ENCODE results near the gene UNC45A.
A peak's percentile ranks its signal among the peaks of the same experiment; 100 is the strongest.

Gene UNC45A

DNA sequence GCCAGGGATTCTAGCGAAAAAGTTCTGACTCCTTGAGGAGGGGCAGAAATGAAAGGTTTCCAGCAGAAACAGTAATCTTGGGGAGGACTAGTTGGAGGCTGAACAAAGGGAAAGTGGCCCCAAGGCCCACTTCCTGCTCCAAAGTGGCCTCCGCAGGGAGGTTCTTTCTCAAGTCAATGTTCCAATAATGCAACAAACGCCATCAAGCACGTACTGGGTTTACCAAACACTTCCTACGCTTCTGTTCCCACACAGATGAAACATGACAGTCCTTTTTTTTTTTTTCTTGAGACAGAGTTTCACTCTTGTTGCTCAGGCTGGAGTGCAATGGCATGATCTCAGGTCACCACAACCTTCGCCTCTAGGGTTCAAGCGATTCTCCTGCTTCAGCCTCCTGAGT is 10.0 kb downstream of the UNC45A start:
- DNase-seq: no peak

GRCh38 chr15:90946538-90946937 is 11.5 kb downstream of the UNC45A start:
- DNase-seq: no peak

DNA sequence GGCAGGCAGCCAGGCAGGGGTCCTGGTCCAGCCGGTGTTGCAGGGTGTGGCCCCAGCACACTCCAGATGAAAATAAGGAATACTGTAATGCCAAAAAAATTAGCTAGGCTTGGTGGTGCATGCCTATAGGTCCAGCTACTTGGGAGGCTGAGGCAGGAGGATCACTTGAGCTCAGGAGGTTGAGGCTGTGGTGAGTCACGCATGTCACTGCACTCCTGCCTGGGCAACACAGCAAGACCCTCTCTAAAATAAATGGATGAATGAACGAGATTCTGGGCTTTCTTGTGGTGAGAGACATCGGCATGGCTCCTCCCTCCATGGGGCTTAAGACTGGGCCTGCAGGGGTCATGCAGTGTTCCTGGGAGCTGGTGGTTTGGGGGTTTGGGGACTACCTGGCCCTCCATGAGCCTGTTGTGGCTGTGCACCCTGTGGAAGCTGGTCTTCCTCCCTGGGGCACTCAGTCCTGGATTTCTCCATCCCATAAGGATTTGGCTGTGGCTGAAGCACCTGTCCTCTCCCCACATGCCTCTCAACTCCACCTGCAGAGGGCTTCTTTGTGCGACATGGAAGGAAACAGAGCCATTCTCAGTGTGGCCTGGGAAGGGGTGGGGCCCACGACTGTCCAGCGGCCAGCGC is 12.0 kb downstream of the UNC45A start:
- no peak for DNase-seq

DNA sequence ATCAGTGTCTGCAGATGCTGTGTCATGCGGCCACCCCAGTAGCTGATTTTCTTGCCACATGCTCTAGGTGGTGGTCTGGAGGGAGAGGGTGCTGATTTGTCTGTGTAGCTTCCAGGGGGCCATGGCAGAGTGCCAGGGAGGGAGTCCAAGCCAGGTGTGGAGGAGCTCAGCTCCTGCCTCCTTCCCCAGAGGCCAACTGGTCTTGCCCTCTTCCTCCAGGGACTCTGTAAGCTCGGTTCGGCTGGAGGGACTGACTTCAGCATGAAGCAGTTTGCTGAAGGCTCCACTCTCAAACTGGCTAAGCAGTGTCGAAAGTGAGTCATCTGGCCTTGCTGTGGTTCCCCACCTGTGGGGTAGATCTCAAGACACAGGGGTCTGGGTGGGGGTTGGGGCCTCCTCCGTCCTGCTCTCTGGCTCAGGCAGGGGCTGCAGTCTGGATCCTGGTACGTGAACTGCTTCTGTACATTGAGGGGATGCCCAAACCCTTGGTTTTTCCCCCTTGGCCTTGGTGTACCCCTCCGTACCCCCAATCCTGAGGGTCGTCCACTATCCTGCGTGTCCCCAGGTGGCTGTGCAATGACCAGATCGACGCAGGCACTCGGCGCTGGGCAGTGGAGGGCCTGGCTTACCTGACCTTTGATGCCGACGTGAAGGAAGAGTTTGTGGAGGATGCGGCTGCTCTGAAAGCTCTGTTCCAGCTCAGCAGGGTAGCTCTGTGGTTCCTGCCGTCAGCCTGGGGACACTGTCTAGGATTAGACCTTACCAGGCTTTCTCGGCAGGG is 12.7 kb downstream of the UNC45A start:
- DNase-seq: no peak

DNA sequence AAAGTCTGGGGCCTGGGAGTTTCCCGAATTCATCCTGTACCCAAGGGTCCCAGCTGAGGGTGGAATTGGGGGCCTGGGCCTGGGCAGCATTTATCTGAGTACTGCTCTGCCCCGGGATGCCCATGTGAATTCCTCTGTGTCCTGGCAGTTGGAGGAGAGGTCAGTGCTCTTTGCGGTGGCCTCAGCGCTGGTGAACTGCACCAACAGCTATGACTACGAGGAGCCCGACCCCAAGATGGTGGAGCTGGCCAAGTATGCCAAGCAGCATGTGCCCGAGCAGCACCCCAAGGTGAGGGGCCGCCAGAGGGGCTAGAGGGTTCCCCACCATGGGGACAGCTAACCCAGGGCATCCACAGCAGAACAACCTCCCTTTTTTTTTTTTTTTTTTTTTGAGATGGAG is 13.4 kb downstream of the UNC45A start:
- DNase-seq: no peak

DNA sequence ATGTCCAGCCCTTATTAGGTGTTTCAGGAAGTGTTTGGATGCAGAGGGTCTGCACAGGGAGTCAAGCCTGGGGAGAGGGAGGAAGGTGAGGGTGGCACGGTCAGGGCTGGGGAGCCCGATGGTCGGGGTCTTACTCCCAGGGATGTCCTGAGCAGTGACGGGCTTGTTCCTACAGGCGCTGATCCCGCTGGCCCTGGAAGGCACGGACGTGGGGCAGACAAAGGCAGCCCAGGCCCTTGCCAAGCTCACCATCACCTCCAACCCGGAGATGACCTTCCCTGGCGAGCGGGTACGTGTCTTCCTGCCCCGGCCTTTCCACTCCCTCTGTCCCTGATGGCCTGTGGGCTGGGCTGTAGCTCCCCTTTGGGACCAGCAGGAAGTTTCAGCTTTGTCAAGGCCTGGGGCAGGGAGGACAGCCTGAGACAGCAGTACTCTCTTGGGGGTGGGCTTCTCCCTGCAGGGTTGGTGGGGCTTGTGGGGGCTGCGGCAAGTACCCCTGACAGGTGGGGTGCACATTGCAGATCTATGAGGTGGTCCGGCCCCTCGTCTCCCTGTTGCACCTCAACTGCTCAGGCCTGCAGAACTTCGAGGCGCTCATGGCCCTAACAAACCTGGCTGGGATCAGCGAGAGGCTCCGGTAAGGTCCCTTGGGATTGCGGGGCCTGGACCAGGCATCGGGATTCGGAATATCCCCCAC is 15.0 kb downstream of the UNC45A start:
- no peak for DNase-seq

- no peak for DNase-seq
Measured at GRCh38 chr15:90950676-90951075, 15.6 kb downstream of the UNC45A start.

DNA sequence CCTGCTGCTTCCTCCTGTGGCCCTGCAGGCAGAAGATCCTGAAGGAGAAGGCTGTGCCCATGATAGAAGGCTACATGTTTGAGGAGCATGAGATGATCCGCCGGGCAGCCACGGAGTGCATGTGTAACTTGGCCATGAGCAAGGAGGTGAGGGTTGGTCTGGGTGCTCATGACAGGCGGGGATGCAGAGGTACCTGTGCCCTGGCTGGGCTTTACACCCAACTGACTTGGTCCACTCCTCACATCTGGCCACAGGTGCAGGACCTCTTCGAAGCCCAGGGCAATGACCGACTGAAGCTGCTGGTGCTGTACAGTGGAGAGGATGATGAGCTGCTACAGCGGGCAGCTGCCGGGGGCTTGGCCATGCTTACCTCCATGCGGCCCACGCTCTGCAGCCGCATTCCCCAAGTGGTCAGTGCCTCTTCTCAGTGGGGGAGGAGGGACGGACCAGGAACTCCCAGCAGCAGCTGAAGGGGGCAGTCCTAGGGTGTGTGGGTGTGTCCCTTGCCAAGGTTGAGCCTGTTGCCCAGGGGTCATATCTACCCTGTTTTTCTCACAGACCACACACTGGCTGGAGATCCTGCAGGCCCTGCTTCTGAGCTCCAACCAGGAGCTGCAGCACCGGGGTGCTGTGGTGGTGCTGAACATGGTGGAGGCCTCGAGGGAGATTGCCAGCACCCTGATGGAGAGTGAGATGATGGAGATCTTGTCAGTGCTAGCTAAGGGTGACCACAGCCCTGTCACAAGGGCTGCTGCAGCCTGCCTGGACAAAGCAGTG is 18.0 kb downstream of the UNC45A start:
- no peak for DNase-seq

- DNase-seq: no peak
Measured at GRCh38 chr15:90953947-90954711, 19.0 kb downstream of the UNC45A start.

GRCh38 chr15:90954712-90955623 is 19.9 kb downstream of the UNC45A start, which contains the start of gene RCCD1:
Gene RCCD1, plus strand, starts transcription at chr15:90954884. Its CDS starts 1,851 bp downstream, at chr15:90956735.
- DNase-seq: no peak

DNA sequence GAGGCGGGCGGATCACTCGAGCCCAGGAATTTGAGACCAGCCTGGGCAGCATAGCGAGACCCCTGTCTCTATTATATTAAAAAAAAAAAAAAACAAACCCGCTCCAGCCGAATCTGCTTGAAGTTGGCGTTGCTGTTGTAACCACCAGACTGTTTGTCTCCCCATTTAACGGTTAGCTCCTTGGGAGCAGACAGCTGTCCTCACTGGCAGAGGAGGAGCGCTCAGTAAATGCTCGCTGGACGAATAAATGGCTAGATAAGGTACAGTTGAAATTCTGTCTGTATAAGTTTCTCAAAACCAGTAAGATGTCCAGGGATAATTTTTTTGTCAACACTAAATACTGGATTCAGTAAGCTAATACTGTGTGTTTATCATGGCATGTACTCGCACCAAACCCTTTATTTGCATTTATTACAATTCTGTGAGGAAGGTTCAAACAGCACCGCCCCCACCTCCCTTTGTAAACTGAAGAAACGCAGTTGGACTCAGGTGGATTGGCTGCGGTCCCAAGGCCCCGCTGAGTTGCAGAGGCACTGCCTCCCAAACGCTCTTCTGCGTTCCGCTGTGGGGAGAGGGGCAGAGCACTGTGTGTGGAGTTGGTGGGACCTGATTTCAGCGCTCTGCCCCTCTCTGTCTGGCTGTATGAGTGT is 20.7 kb downstream of the UNC45A start:
- peak; percentile 87 to 94 for DNase-seq

GRCh38 chr15:90956274-90957030 is 21.4 kb downstream of the UNC45A start:
- peak; percentile 53 to 93 for DNase-seq

DNA sequence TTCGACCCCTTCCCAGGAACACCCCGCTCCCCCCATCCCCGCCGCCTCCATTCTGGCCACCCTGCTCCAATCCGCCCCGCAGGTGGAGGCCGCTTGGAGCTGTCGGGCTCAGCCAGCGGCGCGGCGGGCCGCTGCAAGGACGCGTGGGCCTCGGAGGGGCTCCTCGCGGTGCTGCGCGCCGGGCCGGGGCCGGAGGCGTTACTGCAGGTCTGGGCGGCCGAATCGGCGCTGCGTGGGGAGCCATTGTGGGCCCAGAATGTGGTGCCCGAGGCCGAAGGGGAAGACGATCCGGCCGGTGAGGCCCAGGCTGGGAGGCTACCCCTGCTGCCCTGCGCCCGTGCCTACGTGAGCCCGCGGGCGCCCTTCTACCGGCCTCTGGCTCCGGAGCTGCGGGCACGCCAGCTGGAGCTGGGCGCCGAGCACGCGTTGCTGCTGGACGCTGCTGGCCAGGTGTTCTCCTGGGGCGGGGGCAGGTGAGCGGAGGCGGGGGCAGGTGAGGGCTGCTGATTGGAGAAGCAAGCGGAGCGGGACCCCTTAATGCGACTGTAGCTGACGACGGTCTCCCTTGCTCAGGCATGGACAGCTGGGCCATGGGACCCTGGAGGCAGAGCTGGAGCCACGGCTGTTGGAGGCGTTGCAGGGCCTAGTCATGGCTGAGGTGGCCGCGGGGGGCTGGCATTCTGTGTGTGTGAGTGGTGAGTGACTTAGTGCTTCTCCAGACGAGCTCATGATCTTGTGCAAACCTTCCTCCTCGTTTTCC is 22.1 kb downstream of the UNC45A start:
- DNase-seq: peak; percentile 29 to 77

- peak; percentile 59 to 70 for DNase-seq
Measured at GRCh38 chr15:90957791-90958190, 22.7 kb downstream of the UNC45A start.

DNA sequence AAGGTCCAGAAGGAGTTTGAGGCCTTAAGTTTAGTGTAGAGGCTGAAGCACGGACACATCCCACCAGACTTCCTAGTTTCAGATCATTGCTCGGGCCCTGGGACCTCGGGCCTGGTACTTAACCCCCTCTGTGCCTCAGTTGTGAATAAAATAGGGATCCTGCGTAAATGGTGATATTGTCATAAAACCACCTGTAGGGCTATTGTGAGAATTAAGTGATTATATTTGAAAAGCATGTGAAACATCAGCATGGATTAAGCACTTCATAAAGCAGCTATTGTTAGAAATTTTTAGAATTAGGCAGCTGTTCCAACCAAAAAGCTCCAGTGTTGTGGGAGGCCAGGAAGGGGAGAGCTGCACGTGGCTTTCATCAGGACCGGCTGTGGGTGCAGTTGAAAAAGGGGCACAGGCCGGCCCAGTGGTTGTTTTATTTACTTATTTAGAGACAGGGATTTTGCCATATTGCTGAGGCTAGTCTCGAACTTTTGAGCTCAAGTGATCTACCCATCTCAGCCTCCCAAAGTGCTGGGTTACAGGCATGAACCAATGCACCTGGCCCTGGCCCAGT is 24.0 kb downstream of the UNC45A start:
- DNase-seq: no peak

DNA sequence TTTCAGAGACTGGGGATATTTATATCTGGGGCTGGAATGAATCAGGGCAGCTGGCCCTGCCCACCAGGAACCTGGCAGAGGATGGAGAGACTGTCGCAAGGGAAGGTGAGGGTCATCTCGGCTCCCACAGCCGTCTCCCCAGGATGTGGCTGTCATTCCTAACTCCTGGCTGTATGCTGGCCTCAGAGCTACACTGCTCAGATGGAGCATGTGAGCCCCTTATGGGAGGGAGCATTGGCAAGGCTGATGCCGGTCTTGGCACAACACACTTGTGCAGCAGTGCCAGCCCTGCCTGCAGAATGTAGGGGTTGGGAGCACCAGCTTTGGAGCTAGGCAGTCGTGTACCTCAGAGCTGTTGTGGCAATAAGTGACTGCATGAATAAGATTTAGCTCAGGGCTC is 24.8 kb downstream of the UNC45A start:
- DNase-seq: no peak

- no peak for DNase-seq
Measured at GRCh38 chr15:90960298-90961091, 25.4 kb downstream of the UNC45A start.

GRCh38 chr15:90962021-90962420 is 26.9 kb downstream of the UNC45A start:
- DNase-seq: no peak

Data from NCI-H526 (cell line).